HepG2 (cell line): ENCODE results near the gene C16orf54. TPM values are rescaled to one million over a fixed set of nuclear protein-coding genes. Genes with fewer than 3 reads are reported as not detected.
A peak's percentile ranks its signal among the peaks of the same experiment; 100 is the strongest.

ENCODE experiments used
- HIVEP1 ChIP-seq: sonication (generic); formaldehyde crosslinking; IDR thresholded peaks from 2 replicates; pipeline ENCODE4 v1.4.0; 2020; ENCODE audit warnings: mild to moderate bottlenecking, missing genetic modification reagents
- HNF4G ChIP-seq, 2 experiments: sonication (generic) in 1 of 2; formaldehyde crosslinking in 1 of 2; IDR thresholded peaks; 2 replicates each; pipeline versions ENCODE4 v1.4.0 to v1.6.1; 2011 to 2020; ENCODE audit warnings: borderline replicate concordance in 2 of 2, low read depth in 2 of 2, mild to moderate bottlenecking in 2 of 2, low read length in 1 of 2, missing genetic modification reagents in 1 of 2, moderate library complexity in 1 of 2
- KDM2A ChIP-seq: sonication (generic); formaldehyde crosslinking; IDR thresholded peaks from 2 replicates; pipeline ENCODE4 v1.4.0; 2020; ENCODE audit warnings: low read depth, missing genetic modification reagents, borderline replicate concordance
- KLF16 ChIP-seq, 2 experiments: sonication (generic) in 1 of 2; formaldehyde crosslinking in 1 of 2; IDR thresholded peaks; 2 replicates each; pipeline versions ENCODE4 v1.6.1 to v1.8.0; 2016 to 2023; ENCODE audit warnings: missing genetic modification reagents in 2 of 2, missing compliant biosample characterization in 1 of 2
- SMAD9 ChIP-seq: sonication (generic); formaldehyde crosslinking; IDR thresholded peaks from 2 replicates; pipeline ENCODE4 v1.5.1; 2020; ENCODE audit warnings: mild to moderate bottlenecking, missing genetic modification reagents
- ZNF430 ChIP-seq: sonication (generic); formaldehyde crosslinking; IDR thresholded peaks from 2 replicates; pipeline ENCODE4 v1.9.0; 2021; ENCODE audit warnings: mild to moderate bottlenecking, missing genetic modification reagents
- ZNF501 ChIP-seq: sonication (generic); formaldehyde crosslinking; IDR thresholded peaks from 2 replicates; pipeline ENCODE4 v1.5.1; 2020; ENCODE audit warnings: mild to moderate bottlenecking, moderate library complexity, missing genetic modification reagents
- ZNF574 ChIP-seq: sonication (generic); formaldehyde crosslinking; IDR thresholded peaks from 2 replicates; pipeline ENCODE4 v1.4.0; 2020; ENCODE audit warnings: missing genetic modification reagents
- polyA plus RNA-seq, 8 experiments: library from polyadenylated mRNA; depleted of rRNA in 3 of 8; stranded (reverse) in 7 of 8; unstranded in 1 of 8; fragments of >200 nt; fragmentation: Illumina TruSeq in 4 of 8; extraction: Trizol in 4 of 8; gene quantifications; 2 replicates each; pipeline versions ENCODE4 v1.2.1 to v1.2.3, GENCODE V29; 2011 to 2016; ENCODE audit warnings: low read depth in 4 of 8, missing spikeins in 1 of 8, mixed read lengths in 1 of 8; ENCODE audit not compliant: insufficient read depth in 1 of 8
- total RNA-seq, 5 experiments: library from RNA; depleted of rRNA; stranded (reverse); fragments of >200 nt; fragmentation: Illumina TruSeq; extraction: Trizol; gene quantifications; 2 replicates each; pipeline ENCODE4 v1.2.3, GENCODE V29; 2016; ENCODE audit warnings: low read depth in 1 of 5
- TF ChIP-seq, protein P1 (sequence below): sonication (generic); formaldehyde crosslinking; IDR thresholded peaks from 2 replicates; pipeline ENCODE4 v1.4.0; 2020; ENCODE audit warnings: mild to moderate bottlenecking, missing genetic modification reagents
- TF ChIP-seq, protein P2 (sequence below), 2 experiments: fragments of 450-650 bp in 1 of 2; sonication (generic) in 1 of 2; formaldehyde crosslinking in 1 of 2; IDR thresholded peaks; 2 replicates each; pipeline versions ENCODE4 v1.6.1 to v1.8.0; 2016 to 2022; ENCODE audit warnings: antibody characterized with exemption in 1 of 2, mild to moderate bottlenecking in 1 of 2, missing genetic modification reagents in 1 of 2
- TF ChIP-seq, protein P3 (sequence below): sonication (generic); formaldehyde crosslinking; conservative IDR thresholded peaks from 2 replicates; pipeline ENCODE4 v1.5.0; 2020; ENCODE audit warnings: missing genetic modification reagents
- TF ChIP-seq, protein P4 (sequence below): sonication (generic); formaldehyde crosslinking; IDR thresholded peaks from 2 replicates; pipeline ENCODE4 v1.4.0; 2020; ENCODE audit warnings: missing genetic modification reagents, mild to moderate bottlenecking, borderline replicate concordance

The C16orf54 gene
- total and polyA plus RNA-seq, 2 of the 13 experiments (the other 11 are each of a cell fraction or from before 2014, with no cell fraction given) = not detected

GRCh38 chr16:29757950-29758466 lies 12.2 kb upstream of the C16orf54 start (continued):
- TF ChIP-seq ZNF430 (CRISPR knock-in tag) (no peak), ZNF574 (peak; percentile 34; the same call in 1 of the 2 replicates), KDM2A (peak; percentile 10; the same call in 1 of the 2 replicates), HNF4G (IDR thresholded peaks at IDR 0.05; ENCODE audit: borderline replicate concordance, low read depth, low read length) (peak; percentile 93), HNF4G (CRISPR knock-in tag; IDR thresholded peaks at IDR 0.05; ENCODE audit: borderline replicate concordance, low read depth) (peak; percentile 63; the same call in 1 of the 2 replicates), HIVEP1 (CRISPR knock-in tag) (0 out of 2 replicates have a peak, but pooled peaks have one; percentile 50), ZNF501 (CRISPR knock-in tag) (peak; percentile 23; the same call in 1 of the 2 replicates), SMAD9 (no peak), KLF16 (CRISPR knock-in tag; IDR thresholded peaks at IDR 0.05) (peak in 1 of 2 experiments; percentile 49; a peak in 1 of 4 replicates)
- TF ChIP-seq, protein P1, sequence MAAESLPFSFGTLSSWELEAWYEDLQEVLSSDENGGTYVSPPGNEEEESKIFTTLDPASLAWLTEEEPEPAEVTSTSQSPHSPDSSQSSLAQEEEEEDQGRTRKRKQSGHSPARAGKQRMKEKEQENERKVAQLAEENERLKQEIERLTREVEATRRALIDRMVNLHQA = no peak
- TF ChIP-seq, protein P2, sequence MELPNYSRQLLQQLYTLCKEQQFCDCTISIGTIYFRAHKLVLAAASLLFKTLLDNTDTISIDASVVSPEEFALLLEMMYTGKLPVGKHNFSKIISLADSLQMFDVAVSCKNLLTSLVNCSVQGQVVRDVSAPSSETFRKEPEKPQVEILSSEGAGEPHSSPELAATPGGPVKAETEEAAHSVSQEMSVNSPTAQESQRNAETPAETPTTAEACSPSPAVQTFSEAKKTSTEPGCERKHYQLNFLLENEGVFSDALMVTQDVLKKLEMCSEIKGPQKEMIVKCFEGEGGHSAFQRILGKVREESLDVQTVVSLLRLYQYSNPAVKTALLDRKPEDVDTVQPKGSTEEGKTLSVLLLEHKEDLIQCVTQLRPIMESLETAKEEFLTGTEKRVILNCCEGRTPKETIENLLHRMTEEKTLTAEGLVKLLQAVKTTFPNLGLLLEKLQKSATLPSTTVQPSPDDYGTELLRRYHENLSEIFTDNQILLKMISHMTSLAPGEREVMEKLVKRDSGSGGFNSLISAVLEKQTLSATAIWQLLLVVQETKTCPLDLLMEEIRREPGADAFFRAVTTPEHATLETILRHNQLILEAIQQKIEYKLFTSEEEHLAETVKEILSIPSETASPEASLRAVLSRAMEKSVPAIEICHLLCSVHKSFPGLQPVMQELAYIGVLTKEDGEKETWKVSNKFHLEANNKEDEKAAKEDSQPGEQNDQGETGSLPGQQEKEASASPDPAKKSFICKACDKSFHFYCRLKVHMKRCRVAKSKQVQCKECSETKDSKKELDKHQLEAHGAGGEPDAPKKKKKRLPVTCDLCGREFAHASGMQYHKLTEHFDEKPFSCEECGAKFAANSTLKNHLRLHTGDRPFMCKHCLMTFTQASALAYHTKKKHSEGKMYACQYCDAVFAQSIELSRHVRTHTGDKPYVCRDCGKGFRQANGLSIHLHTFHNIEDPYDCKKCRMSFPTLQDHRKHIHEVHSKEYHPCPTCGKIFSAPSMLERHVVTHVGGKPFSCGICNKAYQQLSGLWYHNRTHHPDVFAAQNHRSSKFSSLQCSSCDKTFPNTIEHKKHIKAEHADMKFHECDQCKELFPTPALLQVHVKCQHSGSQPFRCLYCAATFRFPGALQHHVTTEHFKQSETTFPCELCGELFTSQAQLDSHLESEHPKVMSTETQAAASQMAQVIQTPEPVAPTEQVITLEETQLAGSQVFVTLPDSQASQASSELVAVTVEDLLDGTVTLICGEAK (IDR thresholded peaks at IDR 0.05) = no peak
- TF ChIP-seq, protein P2 (CRISPR knock-in tag; IDR thresholded peaks at IDR 0.05) = peak; percentile 86
- TF ChIP-seq, protein P3, sequence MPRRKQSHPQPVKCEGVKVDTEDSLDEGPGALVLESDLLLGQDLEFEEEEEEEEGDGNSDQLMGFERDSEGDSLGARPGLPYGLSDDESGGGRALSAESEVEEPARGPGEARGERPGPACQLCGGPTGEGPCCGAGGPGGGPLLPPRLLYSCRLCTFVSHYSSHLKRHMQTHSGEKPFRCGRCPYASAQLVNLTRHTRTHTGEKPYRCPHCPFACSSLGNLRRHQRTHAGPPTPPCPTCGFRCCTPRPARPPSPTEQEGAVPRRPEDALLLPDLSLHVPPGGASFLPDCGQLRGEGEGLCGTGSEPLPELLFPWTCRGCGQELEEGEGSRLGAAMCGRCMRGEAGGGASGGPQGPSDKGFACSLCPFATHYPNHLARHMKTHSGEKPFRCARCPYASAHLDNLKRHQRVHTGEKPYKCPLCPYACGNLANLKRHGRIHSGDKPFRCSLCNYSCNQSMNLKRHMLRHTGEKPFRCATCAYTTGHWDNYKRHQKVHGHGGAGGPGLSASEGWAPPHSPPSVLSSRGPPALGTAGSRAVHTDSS (CRISPR knock-in tag) = no peak
- TF ChIP-seq, protein P4, sequence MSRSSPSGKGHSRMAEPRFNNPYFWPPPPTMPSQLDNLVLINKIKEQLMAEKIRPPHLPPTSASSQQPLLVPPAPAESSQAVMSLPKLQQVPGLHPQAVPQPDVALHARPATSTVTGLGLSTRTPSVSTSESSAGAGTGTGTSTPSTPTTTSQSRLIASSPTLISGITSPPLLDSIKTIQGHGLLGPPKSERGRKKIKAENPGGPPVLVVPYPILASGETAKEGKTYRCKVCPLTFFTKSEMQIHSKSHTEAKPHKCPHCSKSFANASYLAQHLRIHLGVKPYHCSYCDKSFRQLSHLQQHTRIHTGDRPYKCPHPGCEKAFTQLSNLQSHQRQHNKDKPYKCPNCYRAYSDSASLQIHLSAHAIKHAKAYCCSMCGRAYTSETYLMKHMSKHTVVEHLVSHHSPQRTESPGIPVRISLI = peak; percentile 98
